Measurements from ENCODE around the gene ENTPD8.

The ENTPD8 gene

DNA sequence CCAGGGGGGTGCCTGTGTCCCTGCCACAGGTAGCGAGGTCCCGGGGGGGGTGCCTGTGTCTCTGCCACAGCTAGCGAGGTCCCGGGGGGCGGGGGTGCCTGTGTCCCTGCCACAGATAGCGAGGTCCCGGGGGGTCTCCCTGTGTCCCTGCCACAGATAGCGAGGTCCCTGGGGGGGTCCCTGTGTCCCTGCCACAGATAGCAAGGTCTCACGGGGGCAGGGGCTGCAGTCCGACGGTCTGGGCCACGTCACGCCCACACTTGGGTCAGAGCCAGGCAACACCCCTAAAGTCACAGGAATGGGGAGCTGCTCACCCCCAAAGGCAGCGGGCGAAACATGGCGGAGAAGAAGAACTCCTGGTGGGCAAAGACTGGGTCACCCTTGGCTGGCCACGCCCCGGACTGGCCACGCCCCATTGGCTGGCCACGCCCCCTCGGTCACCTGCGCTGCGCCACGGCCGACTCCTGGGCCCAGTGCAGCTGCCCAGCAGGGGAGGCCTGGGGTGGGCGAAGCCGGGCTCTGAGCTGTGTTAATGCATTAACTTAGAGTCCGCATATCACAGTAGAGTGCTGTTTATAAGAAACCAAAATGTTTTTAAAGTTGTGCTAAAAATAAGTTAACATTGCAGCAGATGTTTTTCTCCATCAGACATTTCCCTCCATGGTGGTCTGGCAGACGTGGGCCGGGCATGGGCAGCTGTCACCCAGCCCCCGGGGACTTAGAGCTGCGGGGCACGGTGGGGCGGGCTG, 11.0 kb downstream of the ENTPD8 start:
- H3K4me3 ChIP-seq (replicated peaks; ENCODE audit: low read depth, low read length) = no peak overlapping the region
- TF ChIP-seq, protein P1, sequence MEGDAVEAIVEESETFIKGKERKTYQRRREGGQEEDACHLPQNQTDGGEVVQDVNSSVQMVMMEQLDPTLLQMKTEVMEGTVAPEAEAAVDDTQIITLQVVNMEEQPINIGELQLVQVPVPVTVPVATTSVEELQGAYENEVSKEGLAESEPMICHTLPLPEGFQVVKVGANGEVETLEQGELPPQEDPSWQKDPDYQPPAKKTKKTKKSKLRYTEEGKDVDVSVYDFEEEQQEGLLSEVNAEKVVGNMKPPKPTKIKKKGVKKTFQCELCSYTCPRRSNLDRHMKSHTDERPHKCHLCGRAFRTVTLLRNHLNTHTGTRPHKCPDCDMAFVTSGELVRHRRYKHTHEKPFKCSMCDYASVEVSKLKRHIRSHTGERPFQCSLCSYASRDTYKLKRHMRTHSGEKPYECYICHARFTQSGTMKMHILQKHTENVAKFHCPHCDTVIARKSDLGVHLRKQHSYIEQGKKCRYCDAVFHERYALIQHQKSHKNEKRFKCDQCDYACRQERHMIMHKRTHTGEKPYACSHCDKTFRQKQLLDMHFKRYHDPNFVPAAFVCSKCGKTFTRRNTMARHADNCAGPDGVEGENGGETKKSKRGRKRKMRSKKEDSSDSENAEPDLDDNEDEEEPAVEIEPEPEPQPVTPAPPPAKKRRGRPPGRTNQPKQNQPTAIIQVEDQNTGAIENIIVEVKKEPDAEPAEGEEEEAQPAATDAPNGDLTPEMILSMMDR (IDR thresholded peaks at IDR 0.05; ENCODE audit: low read length, missing control alignments) = no peak

DNA sequence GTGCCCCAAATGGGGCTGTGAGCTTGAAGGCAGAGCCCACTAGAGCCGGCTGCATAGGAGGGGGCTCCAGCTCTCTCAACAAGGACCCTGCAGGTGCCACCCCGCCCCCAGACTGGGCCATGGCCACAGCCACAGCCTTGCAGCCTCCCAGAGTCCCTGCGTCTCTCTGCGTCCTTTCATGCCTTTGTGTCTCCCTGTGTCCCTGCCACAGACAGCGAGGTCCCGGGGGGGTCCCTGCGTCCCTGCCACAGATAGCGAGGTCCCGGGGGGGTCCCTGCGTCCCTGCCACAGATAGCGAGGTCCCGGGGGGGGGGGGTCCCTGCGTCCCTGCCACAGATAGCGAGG, 11.6 kb downstream of the ENTPD8 start:
- TF ChIP-seq, protein P1 (IDR thresholded peaks at IDR 0.05; ENCODE audit: low read length, missing control alignments) = no peak
- no peak overlapping the region for H3K4me3 ChIP-seq (replicated peaks; ENCODE audit: low read depth, low read length)
- no peak for DNase-seq (ENCODE audit: low read depth)

More for the DNA sequence above, 11.0 kb downstream of the ENTPD8 start:
- no peak for DNase-seq (ENCODE audit: low read depth)

DNA sequence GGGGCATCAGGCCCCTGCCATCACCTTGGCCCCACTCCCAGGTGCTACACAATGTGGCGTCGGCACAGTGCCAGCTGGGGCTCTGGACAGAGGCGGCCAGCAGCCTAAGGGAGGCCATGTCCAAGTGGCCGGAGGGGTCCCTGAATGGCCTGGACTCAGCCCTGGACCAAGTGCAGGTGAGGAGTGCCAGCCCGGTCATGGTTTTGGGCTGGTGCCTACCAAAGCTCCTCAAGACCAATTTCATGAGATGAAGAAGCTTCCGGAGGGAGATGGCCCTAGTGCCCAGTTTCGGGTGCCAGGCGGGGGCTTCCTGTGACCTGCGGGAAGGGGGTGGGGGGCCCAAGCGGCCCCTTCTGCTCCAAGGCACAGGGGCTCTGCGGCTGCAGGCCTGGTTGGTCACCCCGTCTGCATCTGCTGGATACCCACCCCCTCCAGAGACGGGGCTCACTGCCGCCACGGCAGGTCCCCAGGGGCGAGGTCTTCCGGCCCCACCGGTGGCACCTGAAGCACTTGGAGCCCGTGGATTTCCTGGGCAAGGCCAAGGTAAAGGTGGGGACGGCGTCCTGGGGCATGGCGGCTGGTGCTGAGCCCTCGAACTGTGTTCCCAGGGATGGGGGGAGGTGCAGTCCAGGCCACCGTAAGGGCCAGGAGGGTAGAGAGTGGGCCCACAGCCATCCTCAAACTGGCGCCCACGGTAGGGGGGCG, 12.2 kb downstream of the ENTPD8 start:
- no peak overlapping the region for H3K4me3 ChIP-seq (replicated peaks; ENCODE audit: low read depth, low read length)
- DNase-seq (ENCODE audit: low read depth) = no peak
- TF ChIP-seq, protein P1 (IDR thresholded peaks at IDR 0.05; ENCODE audit: low read length, missing control alignments) = no peak

DNA sequence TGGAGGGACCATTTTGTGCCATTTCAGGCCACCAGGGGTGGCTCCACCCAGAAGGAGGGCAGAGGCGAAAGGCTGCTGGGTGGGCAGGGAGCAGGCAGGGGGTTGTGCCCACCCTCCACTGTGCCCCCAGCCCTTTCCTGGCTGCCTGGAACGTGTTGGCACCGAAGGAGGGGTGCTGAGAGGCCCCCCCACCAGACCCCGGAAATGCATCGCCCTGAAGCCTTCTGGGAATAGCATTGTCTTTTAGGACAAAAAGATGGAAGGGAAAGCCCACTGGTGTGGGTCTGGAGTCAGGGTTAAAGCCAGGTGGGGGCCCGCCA, 12.9 kb downstream of the ENTPD8 start:
- TF ChIP-seq, protein P1 (IDR thresholded peaks at IDR 0.05; ENCODE audit: low read length, missing control alignments) = no peak
- no peak for DNase-seq (ENCODE audit: low read depth)
- H3K4me3 ChIP-seq (replicated peaks; ENCODE audit: low read depth, low read length) = no peak overlapping the region

DNA sequence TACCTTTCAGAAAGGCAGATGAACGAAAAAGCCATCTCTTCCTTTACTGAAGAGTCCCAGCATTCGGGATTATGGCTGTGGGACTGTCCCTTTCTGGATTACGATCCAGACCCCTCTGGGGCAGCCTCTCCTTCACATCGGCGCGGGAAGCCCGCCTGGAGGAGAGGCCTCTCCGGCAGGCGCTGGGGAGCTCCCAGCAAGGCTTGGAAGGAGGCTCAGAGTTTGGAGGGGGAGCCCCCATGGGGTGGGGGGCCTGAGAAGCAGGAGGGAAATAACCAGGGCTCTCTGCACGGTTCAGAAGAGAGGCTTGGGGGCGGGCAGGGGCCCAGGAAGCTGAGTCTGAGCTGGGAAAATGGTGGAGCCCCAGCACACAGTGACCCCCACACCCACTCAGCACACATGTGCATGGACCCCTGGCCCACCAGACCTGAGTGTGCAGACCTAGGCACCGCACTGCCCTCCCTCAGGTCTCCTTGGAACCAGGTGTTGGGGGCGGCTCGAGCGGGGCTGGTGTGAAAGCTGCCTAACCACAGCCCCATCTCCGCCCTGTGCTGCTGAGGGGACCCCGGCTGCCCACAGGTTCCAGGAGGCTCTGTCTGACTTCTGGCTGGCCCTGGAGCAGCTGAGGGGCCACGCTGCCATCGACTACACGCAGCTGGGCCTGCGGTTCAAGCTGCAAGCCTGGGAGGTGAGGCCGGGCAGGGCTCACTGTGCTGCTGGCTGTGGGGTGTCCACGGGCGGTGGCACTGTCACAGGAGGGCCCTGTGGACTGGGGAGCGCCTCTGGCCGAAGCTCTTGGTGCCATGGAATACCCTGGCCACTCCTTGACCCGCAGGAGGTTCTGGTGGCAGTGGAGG, 13.5 kb downstream of the ENTPD8 start:
- TF ChIP-seq, protein P1 (IDR thresholded peaks at IDR 0.05; ENCODE audit: low read length, missing control alignments) = no peak
- no peak for DNase-seq (ENCODE audit: low read depth)

DNA sequence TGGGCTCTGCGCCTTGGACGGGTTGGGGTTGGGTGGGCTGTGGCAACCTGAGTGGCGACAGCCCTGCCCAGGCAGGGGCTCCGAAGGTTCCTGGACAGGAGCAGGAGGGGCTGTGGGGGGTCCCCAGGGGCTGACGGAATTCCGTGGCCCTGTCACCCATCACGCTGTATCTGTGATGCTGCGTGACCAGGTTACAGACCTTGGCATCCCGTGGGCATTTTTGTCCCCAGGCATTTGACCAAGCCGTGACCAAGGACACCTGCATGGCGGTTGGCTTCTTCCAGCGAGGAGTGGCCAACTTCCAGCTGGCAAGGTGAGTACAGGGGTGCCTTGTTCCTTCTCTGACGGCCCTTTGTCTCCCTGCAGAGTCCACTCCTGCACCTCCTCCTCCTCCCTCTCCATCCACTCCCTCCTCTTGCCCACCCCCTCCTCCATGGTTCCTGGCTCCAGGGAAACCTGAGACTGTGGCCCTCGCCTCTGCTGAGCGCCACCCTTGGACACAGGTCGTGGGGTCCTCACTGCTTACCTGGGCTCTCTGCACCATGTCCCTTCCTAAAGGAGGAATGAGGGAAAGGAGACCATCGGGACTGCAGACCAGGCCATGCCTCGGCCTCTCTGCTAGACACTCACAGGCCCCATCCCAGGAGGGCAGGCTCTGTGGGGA, 15.0 kb downstream of the ENTPD8 start:
- TF ChIP-seq, protein P1 (IDR thresholded peaks at IDR 0.05; ENCODE audit: low read length, missing control alignments) = no peak

More for the DNA sequence above, 13.5 kb downstream of the ENTPD8 start:
- H3K4me3 ChIP-seq (replicated peaks; ENCODE audit: low read depth, low read length) = no peak overlapping the region

More for the DNA sequence above, 15.0 kb downstream of the ENTPD8 start:
- H3K4me3 ChIP-seq (replicated peaks; ENCODE audit: low read depth, low read length) = no peak overlapping the region
- no peak for DNase-seq (ENCODE audit: low read depth)

All from fibroblast of pulmonary artery (primary cell).